GM12891 (cell line): ENCODE measurements around the gene SLC9C1.

ENCODE experiments used
- DNase-seq: peaks from one replicate; pipeline ENCODE4 v3.0.0; 2011; ENCODE audit warnings: low spot score; ENCODE audit not compliant: insufficient read length
- FAIRE-seq: peaks from 2 replicates; lab custom pipeline; 2011; peaks lifted over from hg19 to GRCh38; lab: Jason Lieb, UNC
- PAX5 ChIP-seq: IDR thresholded peaks from 2 replicates; pipeline ENCODE4 v1.6.1; 2011; ENCODE audit warnings: low read length, moderate library complexity, mild to moderate bottlenecking; ENCODE audit not compliant: insufficient read depth, severe bottlenecking
- POLR2A ChIP-seq: IDR thresholded peaks from 2 replicates; pipeline ENCODE4 v1.6.1; 2011; ENCODE audit warnings: low read depth, low read length, control low read depth
- POLR2AphosphoS5 ChIP-seq: IDR thresholded peaks from 2 replicates; pipeline ENCODE4 v1.6.1; 2011; ENCODE audit warnings: low read depth, low read length, control low read depth
- POU2F2 ChIP-seq: IDR thresholded peaks from 2 replicates; pipeline ENCODE4 v1.6.1; 2011; ENCODE audit warnings: low read depth, mild to moderate bottlenecking, control low read depth, low read length, moderate library complexity
- SPI1 ChIP-seq: IDR thresholded peaks from 2 replicates; pipeline ENCODE4 v1.6.1; 2011; ENCODE audit warnings: low read depth, low read length, control low read depth
- TAF1 ChIP-seq: IDR thresholded peaks from 2 replicates; pipeline ENCODE4 v1.6.1; 2011; ENCODE audit warnings: low read depth, low read length, control low read depth

The SLC9C1 gene

GRCh38 chr3:112133626-112134334 lies 160.2 kb downstream of the SLC9C1 start:
- FAIRE-seq (no peak), DNase-seq (no peak)
- TF ChIP-seq POLR2AphosphoS5 (no peak; the same call in 1 of the 2 replicates), TAF1 (peak; percentile 32; the same call in 1 of the 2 replicates), POU2F2 (peak; percentile 44; the same call in 1 of the 2 replicates), POLR2A (no peak), PAX5 (no peak)

- TF ChIP-seq TAF1 (peak; percentile 96), POLR2A (peak; percentile 91), POU2F2 (peak; percentile 86), POLR2AphosphoS5 (peak; percentile 91), PAX5 (peak; percentile 47), SPI1 (peak; percentile 82)
- DNase-seq (no peak), FAIRE-seq (peak; percentile 100)
Observed at GRCh38 chr3:112132975-112133448, 161.0 kb downstream of the SLC9C1 start, which contains the start of gene GCSAM. TSS of gene GCSAM (minus strand) at chr3:112133248. CDS start at chr3:112133120, 128 bp downstream.

- FAIRE-seq (no peak), DNase-seq (no peak)
Observed at GRCh38 chr3:112132554-112132953, 161.5 kb downstream of the SLC9C1 start.

GRCh38 chr3:112132088-112132487 lies 161.9 kb downstream of the SLC9C1 start:
- DNase-seq, result no peak
- peak; percentile 38 for FAIRE-seq
- no peak for TF ChIP-seq PAX5
- peak; percentile 72; the same call in 1 of the 2 replicates for TF ChIP-seq POLR2AphosphoS5
- peak; percentile 77; the same call in 1 of the 2 replicates for TF ChIP-seq POLR2A

More at GRCh38 chr3:112132554-112132953, 161.5 kb downstream of the SLC9C1 start:
- TF ChIP-seq SPI1 (no peak), POLR2AphosphoS5 (no peak), POU2F2 (no peak), TAF1 (no peak), PAX5 (no peak), POLR2A (no peak)

- FAIRE-seq, result no peak
- DNase-seq, result no peak
- TF ChIP-seq POLR2AphosphoS5, result no peak
- no peak; the same call in 1 of the 2 replicates for TF ChIP-seq POLR2A
- TF ChIP-seq POU2F2, result no peak
- TF ChIP-seq TAF1, result no peak
- TF ChIP-seq PAX5, result no peak
- TF ChIP-seq SPI1, result no peak
Observed at GRCh38 chr3:112131111-112131510, 162.9 kb downstream of the SLC9C1 start.

- TF ChIP-seq POLR2A (peak; percentile 66; the same call in 1 of the 2 replicates), POLR2AphosphoS5 (peak; percentile 69; the same call in 1 of the 2 replicates), POU2F2 (no peak)
- DNase-seq (no peak), FAIRE-seq (peak; percentile 74)
Observed at GRCh38 chr3:112130638-112130993, 163.4 kb downstream of the SLC9C1 start.

GRCh38 chr3:112129925-112130637 lies 163.9 kb downstream of the SLC9C1 start:
- no peak for DNase-seq
- FAIRE-seq, result peak; percentile 31
- no peak for TF ChIP-seq POU2F2
- TF ChIP-seq POLR2AphosphoS5, result no peak
- no peak for TF ChIP-seq POLR2A
- no peak for TF ChIP-seq TAF1
- no peak for TF ChIP-seq PAX5
- TF ChIP-seq SPI1, result no peak

GRCh38 chr3:112128843-112129727 lies 164.9 kb downstream of the SLC9C1 start:
- DNase-seq (no peak), FAIRE-seq (peak; percentile 95)
- 0 out of 2 replicates have a peak, but pooled peaks have one; percentile 51 for TF ChIP-seq POU2F2
- peak; percentile 84 for TF ChIP-seq SPI1
- 0 out of 2 replicates have a peak, but pooled peaks have one; percentile 32 for TF ChIP-seq TAF1
- TF ChIP-seq PAX5, result no peak
- peak; percentile 73 for TF ChIP-seq POLR2A
- TF ChIP-seq POLR2AphosphoS5, result peak; percentile 15; the same call in 1 of the 2 replicates
